ENCODE data around the gene RCL1.
A peak's percentile ranks its signal among the peaks of the same experiment; 100 is the strongest.

The RCL1 gene

GRCh38 chr9:4902135-4902475 lies 109.4 kb downstream of the RCL1 start:
- TF ChIP-seq CSDC2 (CRISPR knock-in tag; IDR thresholded peaks at IDR 0.05) (no peak), ZNF8 (CRISPR knock-in tag; IDR thresholded peaks at IDR 0.05) (no peak), CREB5 (CRISPR knock-in tag; IDR thresholded peaks at IDR 0.05; ENCODE audit: low read depth) (no peak), RARB (CRISPR knock-in tag; IDR thresholded peaks at IDR 0.05) (no peak), TCF4 (CRISPR knock-in tag; IDR thresholded peaks at IDR 0.05; ENCODE audit: borderline replicate concordance) (no peak), TSHZ2 (CRISPR knock-in tag; IDR thresholded peaks at IDR 0.05) (no peak), ZFP30 (CRISPR knock-in tag; IDR thresholded peaks at IDR 0.05) (no peak), PATZ1 (CRISPR knock-in tag; IDR thresholded peaks at IDR 0.05; ENCODE audit: borderline replicate concordance) (no peak), ZNF70 (CRISPR knock-in tag; IDR thresholded peaks at IDR 0.05) (no peak)
- TF ChIP-seq, protein P1, sequence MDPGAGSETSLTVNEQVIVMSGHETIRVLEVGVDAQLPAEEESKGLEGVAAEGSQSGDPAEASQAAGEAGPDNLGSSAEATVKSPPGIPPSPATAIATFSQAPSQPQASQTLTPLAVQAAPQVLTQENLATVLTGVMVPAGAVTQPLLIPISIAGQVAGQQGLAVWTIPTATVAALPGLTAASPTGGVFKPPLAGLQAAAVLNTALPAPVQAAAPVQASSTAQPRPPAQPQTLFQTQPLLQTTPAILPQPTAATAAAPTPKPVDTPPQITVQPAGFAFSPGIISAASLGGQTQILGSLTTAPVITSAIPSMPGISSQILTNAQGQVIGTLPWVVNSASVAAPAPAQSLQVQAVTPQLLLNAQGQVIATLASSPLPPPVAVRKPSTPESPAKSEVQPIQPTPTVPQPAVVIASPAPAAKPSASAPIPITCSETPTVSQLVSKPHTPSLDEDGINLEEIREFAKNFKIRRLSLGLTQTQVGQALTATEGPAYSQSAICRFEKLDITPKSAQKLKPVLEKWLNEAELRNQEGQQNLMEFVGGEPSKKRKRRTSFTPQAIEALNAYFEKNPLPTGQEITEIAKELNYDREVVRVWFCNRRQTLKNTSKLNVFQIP (CRISPR knock-in tag; IDR thresholded peaks at IDR 0.05; ENCODE audit: borderline replicate concordance, low read depth), result no peak
- TF ChIP-seq, protein P2, sequence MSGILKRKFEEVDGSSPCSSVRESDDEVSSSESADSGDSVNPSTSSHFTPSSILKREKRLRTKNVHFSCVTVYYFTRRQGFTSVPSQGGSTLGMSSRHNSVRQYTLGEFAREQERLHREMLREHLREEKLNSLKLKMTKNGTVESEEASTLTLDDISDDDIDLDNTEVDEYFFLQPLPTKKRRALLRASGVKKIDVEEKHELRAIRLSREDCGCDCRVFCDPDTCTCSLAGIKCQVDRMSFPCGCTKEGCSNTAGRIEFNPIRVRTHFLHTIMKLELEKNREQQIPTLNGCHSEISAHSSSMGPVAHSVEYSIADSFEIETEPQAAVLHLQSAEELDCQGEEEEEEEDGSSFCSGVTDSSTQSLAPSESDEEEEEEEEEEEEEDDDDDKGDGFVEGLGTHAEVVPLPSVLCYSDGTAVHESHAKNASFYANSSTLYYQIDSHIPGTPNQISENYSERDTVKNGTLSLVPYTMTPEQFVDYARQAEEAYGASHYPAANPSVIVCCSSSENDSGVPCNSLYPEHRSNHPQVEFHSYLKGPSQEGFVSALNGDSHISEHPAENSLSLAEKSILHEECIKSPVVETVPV (CRISPR knock-in tag; IDR thresholded peaks at IDR 0.05), result no peak
- no peak for ATAC-seq

DNA sequence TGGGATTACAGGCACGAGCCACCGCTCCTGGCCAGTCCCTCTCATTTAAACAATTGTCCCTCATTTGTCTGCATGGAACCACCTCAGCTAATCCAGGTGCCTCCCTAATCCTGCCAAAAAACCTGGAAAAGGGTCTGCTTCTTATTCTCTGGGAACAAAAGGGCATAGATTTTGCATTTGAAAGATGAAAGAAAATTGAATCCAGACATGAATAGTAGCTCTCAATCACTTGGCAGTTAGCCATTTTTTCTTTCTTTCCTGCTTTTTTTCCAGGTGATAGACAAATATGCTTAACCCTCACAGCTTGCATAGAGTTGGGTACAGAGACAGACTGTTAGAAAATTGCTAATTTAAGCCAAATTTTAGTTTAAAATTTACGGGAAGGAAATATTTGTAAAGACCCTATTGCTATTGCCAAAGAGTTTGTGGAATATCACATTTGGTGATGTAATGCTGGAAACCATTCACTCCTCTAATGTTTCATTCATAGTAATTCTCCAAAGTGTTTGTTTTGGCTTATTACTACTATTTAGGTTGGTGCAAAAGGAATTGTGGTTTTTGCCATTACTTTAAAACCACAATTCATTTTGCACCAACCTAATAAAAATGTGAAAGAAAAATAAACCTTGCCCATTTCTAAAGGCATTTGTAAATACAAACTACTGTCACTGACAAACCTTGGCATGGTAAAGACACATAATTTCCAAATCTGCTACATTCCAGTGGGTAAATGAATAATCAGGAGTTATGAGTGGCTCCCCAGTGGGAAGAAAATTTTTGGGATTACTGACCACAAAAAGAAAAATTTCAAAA lies 111.8 kb downstream of the RCL1 start:
- ATAC-seq, result no peak
- TF ChIP-seq TCF4 (CRISPR knock-in tag; IDR thresholded peaks at IDR 0.05; ENCODE audit: borderline replicate concordance), result no peak
- 0 out of 2 replicates have a peak, but pooled peaks have one; percentile 30 for TF ChIP-seq ISL1 (CRISPR knock-in tag; IDR thresholded peaks at IDR 0.05)

DNA sequence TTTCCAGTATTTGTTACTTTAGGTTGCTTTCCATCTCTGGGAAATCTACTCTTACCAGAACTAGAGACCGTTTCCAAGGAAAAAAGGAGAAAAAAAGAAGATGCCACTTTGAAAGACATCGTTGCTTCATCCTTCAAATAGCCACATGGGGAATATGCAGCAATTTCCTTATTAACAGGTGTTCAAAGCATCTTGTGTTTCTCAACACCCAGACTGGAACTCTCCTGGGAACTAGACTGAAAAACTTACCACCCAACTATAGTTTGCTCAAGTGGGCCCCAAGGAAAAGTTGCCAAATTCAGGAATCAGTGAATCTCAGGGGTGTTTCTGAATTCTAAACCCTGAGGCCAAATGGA lies 112.4 kb downstream of the RCL1 start:
- ATAC-seq, result no peak
- TF ChIP-seq PATZ1 (CRISPR knock-in tag; IDR thresholded peaks at IDR 0.05; ENCODE audit: borderline replicate concordance) (no peak), ISL1 (CRISPR knock-in tag; IDR thresholded peaks at IDR 0.05) (no peak), BACH2 (CRISPR knock-in tag; IDR thresholded peaks at IDR 0.05; ENCODE audit: borderline replicate concordance) (no peak), OSR1 (CRISPR knock-in tag; IDR thresholded peaks at IDR 0.05) (no peak), ARNTL (CRISPR knock-in tag; IDR thresholded peaks at IDR 0.05; ENCODE audit: borderline replicate concordance, low read depth) (no peak), CSDC2 (CRISPR knock-in tag; IDR thresholded peaks at IDR 0.05) (no peak), ZNF8 (CRISPR knock-in tag; IDR thresholded peaks at IDR 0.05) (no peak), RARB (CRISPR knock-in tag; IDR thresholded peaks at IDR 0.05) (no peak)
- TF ChIP-seq, protein P2 (CRISPR knock-in tag; IDR thresholded peaks at IDR 0.05), result no peak
